Measurements from ENCODE around the gene ENOPH1. TPM values are rescaled to one million over a fixed set of nuclear protein-coding genes. Genes with fewer than 3 reads are reported as not detected.

The ENOPH1 gene
- total RNA-seq, 1 donor from 2014 or later: 136 TPM

- no peaks in the 10 kb centered on the region for H3K27me3 ChIP-seq (ENCODE audit: control insufficient read depth, insufficient read depth, low read length)
- TF ChIP-seq CTCF (IDR thresholded peaks at IDR 0.05; ENCODE audit: insufficient read depth, low read length, severe bottlenecking): no peak
- FAIRE-seq (peak; percentile 36), DNase-seq (ENCODE audit: low read depth) (no peak)
- H3K4me3 ChIP-seq (ENCODE audit: low read depth, low read length): no peak overlapping the region
- H3K36me3 ChIP-seq (ENCODE audit: control insufficient read depth, insufficient read depth, low read length): no peaks in the 10 kb centered on the region
Measured at GRCh38 chr4:82496349-82496748, 66.0 kb downstream of the ENOPH1 start.

GRCh38 chr4:82499738-82500434 is 69.5 kb downstream of the ENOPH1 start:
- no peak overlapping the region for H3K4me3 ChIP-seq (ENCODE audit: low read depth, low read length)
- TF ChIP-seq CTCF (IDR thresholded peaks at IDR 0.05; ENCODE audit: insufficient read depth, low read length, severe bottlenecking): no peak
- DNase-seq (ENCODE audit: low read depth) (peak; percentile 52), FAIRE-seq (no peak)
- no peaks in the 10 kb centered on the region for H3K36me3 ChIP-seq (ENCODE audit: control insufficient read depth, insufficient read depth, low read length)
- H3K27me3 ChIP-seq (ENCODE audit: control insufficient read depth, insufficient read depth, low read length): no peaks in the 10 kb centered on the region

GRCh38 chr4:82500435-82501153 is 70.2 kb downstream of the ENOPH1 start:
- TF ChIP-seq CTCF (IDR thresholded peaks at IDR 0.05; ENCODE audit: insufficient read depth, low read length, severe bottlenecking): no peak
- H3K4me3 ChIP-seq (ENCODE audit: low read depth, low read length): no peak overlapping the region
- no peaks in the 10 kb centered on the region for H3K36me3 ChIP-seq (ENCODE audit: control insufficient read depth, insufficient read depth, low read length)
- DNase-seq (ENCODE audit: low read depth) (peak; percentile 51), FAIRE-seq (no peak)
- H3K27me3 ChIP-seq (ENCODE audit: control insufficient read depth, insufficient read depth, low read length): no peaks in the 10 kb centered on the region

GRCh38 chr4:82501154-82501442 is 70.7 kb downstream of the ENOPH1 start:
- FAIRE-seq: no peak
- DNase-seq (ENCODE audit: low read depth): no peak
- H3K36me3 ChIP-seq (ENCODE audit: control insufficient read depth, insufficient read depth, low read length): no peaks in the 10 kb centered on the region
- no peak for TF ChIP-seq CTCF (IDR thresholded peaks at IDR 0.05; ENCODE audit: insufficient read depth, low read length, severe bottlenecking)
- no peak overlapping the region for H3K4me3 ChIP-seq (ENCODE audit: low read depth, low read length)
- H3K27me3 ChIP-seq (ENCODE audit: control insufficient read depth, insufficient read depth, low read length): no peaks in the 10 kb centered on the region

GRCh38 chr4:82508011-82508410 is 77.6 kb downstream of the ENOPH1 start:
- TF ChIP-seq CTCF (IDR thresholded peaks at IDR 0.05; ENCODE audit: insufficient read depth, low read length, severe bottlenecking): no peak
- no peak for DNase-seq (ENCODE audit: low read depth)
- no peaks in the 10 kb centered on the region for H3K27me3 ChIP-seq (ENCODE audit: control insufficient read depth, insufficient read depth, low read length)
- H3K4me3 ChIP-seq (ENCODE audit: low read depth, low read length): no peak overlapping the region
- no peaks in the 10 kb centered on the region for H3K36me3 ChIP-seq (ENCODE audit: control insufficient read depth, insufficient read depth, low read length)
- FAIRE-seq: no peak
